ENCODE data around the gene AFF1.

- TF ChIP-seq CTCF (IDR thresholded peaks at IDR 0.05; ENCODE audit: low read depth, low read length, missing input control) = no peak
- TF ChIP-seq RAD21 (IDR thresholded peaks at IDR 0.05) = no peak
- TF ChIP-seq GABPA (IDR thresholded peaks at IDR 0.05 in 1 of 2, conservative IDR thresholded peaks at IDR 0.05 in 1 of 2) = no peak
These were observed 6.2 kb downstream of the AFF1 start for GRCh38 chr4:86940920-86941460.

All from liver (tissue), 3 donors.